Activated CD4-positive, alpha-beta T cell treated with anti-CD3 and anti-CD28 coated beads for 24 hours (primary cell): Measurements from ENCODE around the gene FNDC3B.
A peak's percentile ranks its signal among the peaks of the same experiment; 100 is the strongest.

Source experiments
- DNase-seq, 2 donors: peaks; one replicate each; pipeline ENCODE4 v3.0.0-alpha.2; 2020; ENCODE audit warnings: low read depth in 2 of 2

FNDC3B gene

GRCh38 chr3:172150268-172150667, 110.9 kb downstream of the FNDC3B start:
- DNase-seq: no peak

GRCh38 chr3:172150913-172151650, 111.7 kb downstream of the FNDC3B start:
- no peak for DNase-seq

GRCh38 chr3:172151651-172152649, 112.6 kb downstream of the FNDC3B start:
- no peak for DNase-seq

DNA sequence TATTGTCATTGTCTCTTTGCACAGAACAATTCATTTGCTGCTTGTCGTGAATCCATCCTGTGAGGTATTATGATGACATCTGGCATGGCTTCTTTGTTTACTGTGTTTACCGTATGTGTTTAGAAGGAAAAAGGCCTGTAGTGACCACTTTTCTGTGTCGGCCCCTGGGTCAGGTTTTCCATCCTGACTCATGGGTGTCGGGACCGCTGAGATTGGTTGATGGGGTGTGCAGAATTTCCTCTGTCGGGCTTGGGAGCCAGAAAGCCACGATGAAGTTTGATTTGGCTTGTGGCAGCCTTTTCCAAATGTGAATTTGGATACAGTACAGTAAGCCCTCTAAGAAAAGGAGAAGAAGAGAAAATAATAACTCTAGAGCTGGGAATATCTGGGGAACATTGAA, 113.5 kb downstream of the FNDC3B start:
- no peak for DNase-seq

GRCh38 chr3:172153335-172153861, 114.0 kb downstream of the FNDC3B start:
- DNase-seq: peak in 1 of 2 donors; percentile 27

- DNase-seq: no peak
Observed at GRCh38 chr3:172154768-172155664, 115.6 kb downstream of the FNDC3B start.

GRCh38 chr3:172155897-172156585, 116.7 kb downstream of the FNDC3B start:
- no peak for DNase-seq

DNA sequence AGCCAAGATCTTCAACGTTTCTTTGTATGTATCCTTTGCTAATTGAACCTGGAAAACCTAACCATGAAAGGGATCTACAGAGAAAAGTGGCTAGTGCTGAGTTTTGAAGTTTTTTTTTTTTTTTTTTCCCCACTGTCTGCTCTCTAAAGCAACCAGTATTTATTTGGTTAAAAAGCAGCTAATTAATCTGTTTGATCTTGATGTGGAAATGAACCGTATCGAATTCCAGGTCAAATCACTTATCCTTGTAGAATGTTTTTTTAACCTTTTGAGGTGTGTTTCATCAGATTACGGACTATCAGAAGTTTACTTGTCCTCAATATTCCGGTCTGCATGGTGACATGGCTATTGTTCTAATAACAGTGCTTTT, 117.2 kb downstream of the FNDC3B start:
- DNase-seq: no peak

DNA sequence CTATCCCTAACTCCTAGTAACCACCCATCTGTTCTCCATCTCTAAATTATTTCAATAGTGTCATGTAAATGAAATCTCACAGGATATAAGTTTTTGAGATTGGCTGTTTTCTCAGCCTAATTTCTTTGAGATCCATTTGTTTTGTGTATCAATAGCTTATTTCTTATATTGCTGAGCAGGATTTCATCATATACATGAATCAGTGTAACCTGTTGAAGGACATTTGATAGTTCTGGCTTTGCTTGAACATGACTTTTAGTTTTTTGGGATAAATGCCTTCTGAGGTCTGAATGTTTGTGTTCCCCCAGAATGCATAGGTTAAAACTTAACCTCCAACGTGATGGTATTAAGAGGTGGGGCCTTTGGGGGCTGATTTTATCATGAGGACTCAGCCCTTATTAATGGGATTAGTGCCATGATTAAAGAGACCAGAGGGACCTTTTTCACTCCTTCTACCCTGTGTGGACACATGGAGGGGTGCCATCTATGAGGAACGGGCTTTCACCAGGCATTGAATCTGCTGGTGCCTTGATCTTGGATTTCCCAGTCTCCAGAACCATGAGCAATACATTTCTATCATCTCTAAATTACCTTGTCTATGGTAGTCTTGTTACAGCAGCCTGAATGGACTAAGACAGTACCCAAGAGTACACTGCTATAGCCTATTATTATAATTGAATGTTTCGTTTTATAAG, 118.3 kb downstream of the FNDC3B start:
- DNase-seq: no peak

DNA sequence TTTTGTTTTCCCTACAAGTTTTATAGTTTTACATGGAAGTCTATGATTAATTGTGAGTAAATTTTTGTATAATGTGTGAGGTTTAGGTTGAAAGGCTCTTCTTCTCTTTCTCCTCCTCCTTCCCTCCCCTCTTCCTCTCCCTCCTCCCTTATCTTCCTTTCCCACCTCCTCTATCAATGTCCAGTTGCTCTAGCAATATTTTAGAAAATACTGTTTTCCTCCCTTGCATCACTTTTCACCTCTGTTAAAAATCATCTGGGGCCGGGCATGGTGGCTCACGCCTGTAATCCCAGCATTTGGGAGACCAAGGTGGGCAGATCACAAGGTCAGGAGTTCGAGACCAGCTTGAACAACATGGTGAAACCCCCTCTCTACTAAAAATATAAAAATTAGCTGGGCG, 119.4 kb downstream of the FNDC3B start:
- DNase-seq: no peak

DNA sequence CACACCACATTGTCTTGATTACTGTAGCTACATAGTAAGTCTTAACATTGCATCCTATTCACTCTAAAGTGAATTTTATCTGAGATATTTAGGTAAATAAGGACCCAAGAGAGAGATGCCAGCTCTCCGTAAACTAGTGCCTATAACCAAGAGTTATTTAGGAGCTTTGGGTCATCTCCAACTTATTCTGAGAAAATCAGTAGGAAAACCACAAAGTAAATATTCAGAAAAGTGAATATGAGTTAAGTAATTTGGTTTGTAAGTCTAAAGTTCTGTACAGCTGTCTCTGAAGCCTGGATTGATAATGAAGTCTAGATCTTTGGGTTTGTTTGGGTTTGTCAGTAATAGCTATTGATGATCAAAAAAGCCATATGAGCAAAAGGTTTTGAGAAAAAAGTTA, 120.0 kb downstream of the FNDC3B start:
- no peak for DNase-seq

GRCh38 chr3:172159962-172160538, 120.7 kb downstream of the FNDC3B start:
- no peak for DNase-seq

- no peak for DNase-seq
Observed at GRCh38 chr3:172161133-172161789, 121.9 kb downstream of the FNDC3B start.

GRCh38 chr3:172161959-172162358, 122.6 kb downstream of the FNDC3B start:
- no peak for DNase-seq

- DNase-seq: no peak
Observed at GRCh38 chr3:172163320-172163719, 123.9 kb downstream of the FNDC3B start.

DNA sequence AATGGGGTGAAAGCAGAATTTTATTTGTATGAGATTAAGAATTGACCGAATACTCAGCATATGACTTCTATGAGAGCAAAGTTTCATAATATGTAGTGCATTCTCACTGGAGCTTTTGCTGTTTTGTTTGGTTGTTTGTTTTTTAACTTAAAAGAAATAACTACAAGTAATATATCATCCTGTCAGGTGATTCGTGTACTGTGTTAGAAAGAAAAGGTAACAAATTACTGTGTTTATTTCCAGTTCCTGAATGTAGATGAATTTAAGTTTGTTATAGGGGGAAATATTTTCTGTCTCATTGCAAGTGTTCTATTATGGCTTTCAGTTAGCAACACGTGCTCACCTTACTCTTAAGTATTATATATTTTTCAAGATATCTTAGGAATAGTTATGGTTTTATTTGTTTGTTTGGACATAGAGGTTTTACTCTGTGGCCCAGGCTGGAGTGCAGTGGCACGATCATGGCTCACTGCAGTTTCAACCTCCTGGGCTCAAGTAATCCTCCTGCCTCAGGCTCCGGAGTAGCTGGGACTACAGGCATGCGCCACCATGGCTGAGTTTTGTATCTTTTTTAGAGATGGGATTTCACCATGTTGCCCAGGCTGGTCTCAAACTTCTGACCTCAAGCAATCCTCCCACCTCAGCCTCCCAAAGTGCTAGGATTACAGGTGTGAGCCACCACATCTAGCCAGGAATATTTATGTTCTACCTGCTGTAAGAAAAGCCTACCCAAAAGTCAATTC, 125.4 kb downstream of the FNDC3B start:
- no peak for DNase-seq

GRCh38 chr3:172166261-172166660, 126.9 kb downstream of the FNDC3B start:
- DNase-seq: no peak

- DNase-seq: no peak
Observed at GRCh38 chr3:172166890-172167289, 127.5 kb downstream of the FNDC3B start.
